ENCODE data around the gene BCL2L2. TPM values are rescaled to one million over a fixed set of nuclear protein-coding genes. Genes with fewer than 3 reads are reported as not detected.

The BCL2L2 gene
- total and polyA plus RNA-seq, 4 donors = 4.7 to 28.0 (median 12.7) TPM

- TF ChIP-seq JUND (IDR thresholded peaks at IDR 0.05) (no peak), FOXA2 (IDR thresholded peaks at IDR 0.05) (no peak), ZBTB33 (IDR thresholded peaks at IDR 0.05) (no peak), MAX (IDR thresholded peaks at IDR 0.05) (no peak), GABPA (IDR thresholded peaks at IDR 0.05 in 1 of 2, conservative IDR thresholded peaks at IDR 0.05 in 1 of 2) (no peak)
Observed at GRCh38 chr14:23344481-23344880, 37.8 kb downstream of the BCL2L2 start (continued).

GRCh38 chr14:23345987-23346692 lies 39.5 kb downstream of the BCL2L2 start:
- no peak for DNase-seq (ENCODE audit: low spot score)

More at GRCh38 chr14:23345987-23346692, 39.5 kb downstream of the BCL2L2 start:
- H3K4me3 ChIP-seq (ENCODE audit: low read depth in 1 of 3, low read length in 3 of 3) = no peak overlapping the region
- H3K36me3 ChIP-seq (ENCODE audit: control insufficient read depth in 4 of 4, insufficient read depth in 3 of 4, low read depth in 1 of 4, low read length in 3 of 4) = no peaks in the 10 kb centered on the region
- no peak for TF ChIP-seq EGR1 (IDR thresholded peaks at IDR 0.05; ENCODE audit: low read depth in 2 of 2)
- TF ChIP-seq RXRA (IDR thresholded peaks at IDR 0.05) = no peak
- no peak for TF ChIP-seq REST (IDR thresholded peaks at IDR 0.05)
- no peak for TF ChIP-seq MAX (IDR thresholded peaks at IDR 0.05)
- TF ChIP-seq ZBTB33 (IDR thresholded peaks at IDR 0.05) = no peak
- no peak for TF ChIP-seq ATF3 (IDR thresholded peaks at IDR 0.05)
- TF ChIP-seq FOXA1 (IDR thresholded peaks at IDR 0.05) = no peak
- no peak for TF ChIP-seq HNF4G (IDR thresholded peaks at IDR 0.05)
- TF ChIP-seq HNF4A (conservative IDR thresholded peaks at IDR 0.05) = no peak
- TF ChIP-seq TAF1 (conservative IDR thresholded peaks at IDR 0.05) = no peak
- no peak for TF ChIP-seq JUND (IDR thresholded peaks at IDR 0.05)
- TF ChIP-seq FOXA2 (IDR thresholded peaks at IDR 0.05) = no peak
- no peak for TF ChIP-seq NR2F2 (IDR thresholded peaks at IDR 0.05)
- no peak overlapping the region for H3K27ac ChIP-seq (ENCODE audit: low read depth in 1 of 2, low read length in 2 of 2)
- H3K27me3 ChIP-seq (ENCODE audit: control insufficient read depth in 4 of 4, insufficient read depth in 4 of 4, low read length in 3 of 4) = no peaks in the 10 kb centered on the region
- WGBS = 76% methylated on average over 13 of the region's 13 CpGs
- H3K9ac ChIP-seq (ENCODE audit: low read depth in 1 of 2, low read length in 2 of 2) = no peak overlapping the region
- H3K9me3 ChIP-seq (ENCODE audit: control insufficient read depth in 4 of 4, low read length in 3 of 4) = no peaks in the 10 kb centered on the region
- H3K4me1 ChIP-seq (ENCODE audit: control insufficient read depth in 4 of 4, insufficient read depth in 4 of 4, low read length in 3 of 4) = no peaks in the 10 kb centered on the region
